HepG2 (cell line): ENCODE measurements around the gene MCAT. TPM values are rescaled to one million over a fixed set of nuclear protein-coding genes. Genes with fewer than 3 reads are reported as not detected.
A peak's percentile ranks its signal among the peaks of the same experiment; 100 is the strongest.

Source experiments
- PRPF4 ChIP-seq: fragments of 200-400 bp; formaldehyde crosslinking; IDR thresholded peaks from 2 replicates; pipeline ENCODE4 v1.6.1; 2016; ENCODE audit warnings: low read length, low read depth; ENCODE audit not compliant: poor library complexity, severe bottlenecking
- SMAD1 ChIP-seq: sonication (generic); formaldehyde crosslinking; IDR thresholded peaks from 2 replicates; pipeline ENCODE4 v1.4.0; 2020; ENCODE audit warnings: missing genetic modification reagents, low read depth, mild to moderate bottlenecking, borderline replicate concordance
- WIZ ChIP-seq: sonication (generic); formaldehyde crosslinking; IDR thresholded peaks from 2 replicates; pipeline ENCODE4 v1.5.1; 2020; ENCODE audit warnings: mild to moderate bottlenecking, missing genetic modification reagents
- ZBTB38 ChIP-seq: sonication (generic); formaldehyde crosslinking; IDR thresholded peaks from 2 replicates; pipeline ENCODE4 v1.5.1; 2020; ENCODE audit warnings: mild to moderate bottlenecking, missing genetic modification reagents
- ZC3H4 ChIP-seq: sonication (generic); formaldehyde crosslinking; IDR thresholded peaks from 2 replicates; pipeline ENCODE4 v1.4.0; 2020; ENCODE audit warnings: missing genetic modification reagents, borderline replicate concordance
- ZNF253 ChIP-seq: sonication (generic); formaldehyde crosslinking; IDR thresholded peaks from 2 replicates; pipeline ENCODE4 v1.8.0; 2022; ENCODE audit warnings: mild to moderate bottlenecking, missing genetic modification reagents, borderline replicate concordance
- ZNF7 ChIP-seq: IDR thresholded peaks from 2 replicates; pipeline ENCODE4 v1.6.1; 2016; ENCODE audit warnings: missing biosample characterization, missing genetic modification reagents
- ZNF737 ChIP-seq: sonication (generic); formaldehyde crosslinking; IDR thresholded peaks from 2 replicates; pipeline ENCODE4 v1.5.0; 2020; ENCODE audit warnings: missing genetic modification reagents, mild to moderate bottlenecking, borderline replicate concordance
- ZZZ3 ChIP-seq: sonication (generic); formaldehyde crosslinking; IDR thresholded peaks from 2 replicates; pipeline ENCODE4 v1.4.0; 2020; ENCODE audit warnings: missing genetic modification reagents, mild to moderate bottlenecking, borderline replicate concordance
- polyA plus RNA-seq, 8 experiments: library from polyadenylated mRNA; depleted of rRNA in 3 of 8; stranded (reverse) in 7 of 8; unstranded in 1 of 8; fragments of >200 nt; fragmentation: Illumina TruSeq in 4 of 8; extraction: Trizol in 4 of 8; gene quantifications; 2 replicates each; pipeline versions ENCODE4 v1.2.1 to v1.2.3, GENCODE V29; 2011 to 2016; ENCODE audit warnings: low read depth in 4 of 8, missing spikeins in 1 of 8, mixed read lengths in 1 of 8; ENCODE audit not compliant: insufficient read depth in 1 of 8
- total RNA-seq, 5 experiments: library from RNA; depleted of rRNA; stranded (reverse); fragments of >200 nt; fragmentation: Illumina TruSeq; extraction: Trizol; gene quantifications; 2 replicates each; pipeline ENCODE4 v1.2.3, GENCODE V29; 2016; ENCODE audit warnings: low read depth in 1 of 5
- TF ChIP-seq, protein P1 (sequence below): sonication (generic); formaldehyde crosslinking; IDR thresholded peaks from 2 replicates; pipeline ENCODE4 v1.4.0; 2020; ENCODE audit warnings: missing genetic modification reagents
- TF ChIP-seq, protein P2 (sequence below): sonication (generic); formaldehyde crosslinking; IDR thresholded peaks from 2 replicates; pipeline ENCODE4 v1.4.0; 2020; ENCODE audit warnings: missing genetic modification reagents
- TF ChIP-seq, protein P3 (sequence below): sonication (generic); formaldehyde crosslinking; IDR thresholded peaks from 2 replicates; pipeline ENCODE4 v1.8.0; 2022; ENCODE audit warnings: missing genetic modification reagents, mild to moderate bottlenecking, moderate library complexity, borderline replicate concordance
- TF ChIP-seq, protein P4 (sequence below): sonication (generic); formaldehyde crosslinking; IDR thresholded peaks from 2 replicates; pipeline ENCODE4 v1.8.0; 2022; ENCODE audit warnings: missing genetic modification reagents, mild to moderate bottlenecking, inconsistent platforms, borderline replicate concordance

MCAT gene
- total and polyA plus RNA-seq, 2 of the 13 experiments (the other 11 are each of a cell fraction or from before 2014, with no cell fraction given) = 9.3 to 16.7 TPM

DNA sequence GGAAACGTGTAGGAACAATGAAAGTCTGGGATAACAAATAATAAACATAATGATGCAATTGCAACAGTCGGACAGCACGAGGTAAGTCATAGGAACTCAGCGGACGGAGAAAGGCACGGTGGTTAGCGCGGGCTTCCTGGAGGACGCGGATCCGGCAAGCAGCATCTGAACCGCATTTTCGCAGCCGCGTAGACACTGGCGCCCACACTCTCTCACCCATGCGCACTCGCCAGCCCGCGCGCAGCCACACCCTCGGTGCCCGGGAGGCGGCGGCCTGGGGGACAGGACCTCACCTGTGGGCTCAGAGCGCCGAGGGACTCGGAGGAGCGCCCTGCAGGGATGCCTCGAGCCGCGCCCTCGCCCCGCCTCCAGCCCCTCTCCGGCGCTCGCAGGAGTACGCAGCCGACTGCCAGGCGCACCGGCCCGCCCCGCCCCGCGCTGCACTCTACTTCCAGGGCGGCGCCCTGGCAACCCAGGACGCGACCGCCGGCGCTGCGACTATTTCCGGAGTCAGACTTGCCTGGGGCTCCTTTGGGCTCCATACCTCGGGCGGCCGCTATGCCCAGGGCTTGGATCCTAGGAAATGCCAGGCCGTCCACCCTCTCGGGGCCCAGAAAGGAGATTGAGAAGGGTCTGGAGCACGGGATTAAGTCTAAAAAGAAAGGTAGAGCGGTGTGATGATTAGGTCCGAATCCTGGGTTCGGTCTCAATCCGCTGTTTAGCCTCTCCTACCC is 54.0 kb downstream of the MCAT start, which contains the start of gene TTLL1 (continued):
- TF ChIP-seq, protein P1, sequence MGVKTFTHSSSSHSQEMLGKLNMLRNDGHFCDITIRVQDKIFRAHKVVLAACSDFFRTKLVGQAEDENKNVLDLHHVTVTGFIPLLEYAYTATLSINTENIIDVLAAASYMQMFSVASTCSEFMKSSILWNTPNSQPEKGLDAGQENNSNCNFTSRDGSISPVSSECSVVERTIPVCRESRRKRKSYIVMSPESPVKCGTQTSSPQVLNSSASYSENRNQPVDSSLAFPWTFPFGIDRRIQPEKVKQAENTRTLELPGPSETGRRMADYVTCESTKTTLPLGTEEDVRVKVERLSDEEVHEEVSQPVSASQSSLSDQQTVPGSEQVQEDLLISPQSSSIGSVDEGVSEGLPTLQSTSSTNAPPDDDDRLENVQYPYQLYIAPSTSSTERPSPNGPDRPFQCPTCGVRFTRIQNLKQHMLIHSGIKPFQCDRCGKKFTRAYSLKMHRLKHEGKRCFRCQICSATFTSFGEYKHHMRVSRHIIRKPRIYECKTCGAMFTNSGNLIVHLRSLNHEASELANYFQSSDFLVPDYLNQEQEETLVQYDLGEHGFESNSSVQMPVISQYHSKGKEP (CRISPR knock-in tag) = no peak
- TF ChIP-seq, protein P2, sequence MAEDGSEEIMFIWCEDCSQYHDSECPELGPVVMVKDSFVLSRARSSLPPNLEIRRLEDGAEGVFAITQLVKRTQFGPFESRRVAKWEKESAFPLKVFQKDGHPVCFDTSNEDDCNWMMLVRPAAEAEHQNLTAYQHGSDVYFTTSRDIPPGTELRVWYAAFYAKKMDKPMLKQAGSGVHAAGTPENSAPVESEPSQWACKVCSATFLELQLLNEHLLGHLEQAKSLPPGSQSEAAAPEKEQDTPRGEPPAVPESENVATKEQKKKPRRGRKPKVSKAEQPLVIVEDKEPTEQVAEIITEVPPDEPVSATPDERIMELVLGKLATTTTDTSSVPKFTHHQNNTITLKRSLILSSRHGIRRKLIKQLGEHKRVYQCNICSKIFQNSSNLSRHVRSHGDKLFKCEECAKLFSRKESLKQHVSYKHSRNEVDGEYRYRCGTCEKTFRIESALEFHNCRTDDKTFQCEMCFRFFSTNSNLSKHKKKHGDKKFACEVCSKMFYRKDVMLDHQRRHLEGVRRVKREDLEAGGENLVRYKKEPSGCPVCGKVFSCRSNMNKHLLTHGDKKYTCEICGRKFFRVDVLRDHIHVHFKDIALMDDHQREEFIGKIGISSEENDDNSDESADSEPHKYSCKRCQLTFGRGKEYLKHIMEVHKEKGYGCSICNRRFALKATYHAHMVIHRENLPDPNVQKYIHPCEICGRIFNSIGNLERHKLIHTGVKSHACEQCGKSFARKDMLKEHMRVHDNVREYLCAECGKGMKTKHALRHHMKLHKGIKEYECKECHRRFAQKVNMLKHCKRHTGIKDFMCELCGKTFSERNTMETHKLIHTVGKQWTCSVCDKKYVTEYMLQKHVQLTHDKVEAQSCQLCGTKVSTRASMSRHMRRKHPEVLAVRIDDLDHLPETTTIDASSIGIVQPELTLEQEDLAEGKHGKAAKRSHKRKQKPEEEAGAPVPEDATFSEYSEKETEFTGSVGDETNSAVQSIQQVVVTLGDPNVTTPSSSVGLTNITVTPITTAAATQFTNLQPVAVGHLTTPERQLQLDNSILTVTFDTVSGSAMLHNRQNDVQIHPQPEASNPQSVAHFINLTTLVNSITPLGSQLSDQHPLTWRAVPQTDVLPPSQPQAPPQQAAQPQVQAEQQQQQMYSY (CRISPR knock-in tag) = no peak
- no peak; the same call in 1 of the 2 replicates for TF ChIP-seq ZBTB38 (CRISPR knock-in tag)
- TF ChIP-seq ZNF253 (CRISPR knock-in tag) = no peak
- no peak for TF ChIP-seq SMAD1
- TF ChIP-seq, protein P3, sequence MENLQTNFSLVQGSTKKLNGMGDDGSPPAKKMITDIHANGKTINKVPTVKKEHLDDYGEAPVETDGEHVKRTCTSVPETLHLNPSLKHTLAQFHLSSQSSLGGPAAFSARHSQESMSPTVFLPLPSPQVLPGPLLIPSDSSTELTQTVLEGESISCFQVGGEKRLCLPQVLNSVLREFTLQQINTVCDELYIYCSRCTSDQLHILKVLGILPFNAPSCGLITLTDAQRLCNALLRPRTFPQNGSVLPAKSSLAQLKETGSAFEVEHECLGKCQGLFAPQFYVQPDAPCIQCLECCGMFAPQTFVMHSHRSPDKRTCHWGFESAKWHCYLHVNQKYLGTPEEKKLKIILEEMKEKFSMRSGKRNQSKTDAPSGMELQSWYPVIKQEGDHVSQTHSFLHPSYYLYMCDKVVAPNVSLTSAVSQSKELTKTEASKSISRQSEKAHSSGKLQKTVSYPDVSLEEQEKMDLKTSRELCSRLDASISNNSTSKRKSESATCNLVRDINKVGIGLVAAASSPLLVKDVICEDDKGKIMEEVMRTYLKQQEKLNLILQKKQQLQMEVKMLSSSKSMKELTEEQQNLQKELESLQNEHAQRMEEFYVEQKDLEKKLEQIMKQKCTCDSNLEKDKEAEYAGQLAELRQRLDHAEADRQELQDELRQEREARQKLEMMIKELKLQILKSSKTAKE = no peak
- TF ChIP-seq PRPF4 = no peak
- TF ChIP-seq, protein P4, sequence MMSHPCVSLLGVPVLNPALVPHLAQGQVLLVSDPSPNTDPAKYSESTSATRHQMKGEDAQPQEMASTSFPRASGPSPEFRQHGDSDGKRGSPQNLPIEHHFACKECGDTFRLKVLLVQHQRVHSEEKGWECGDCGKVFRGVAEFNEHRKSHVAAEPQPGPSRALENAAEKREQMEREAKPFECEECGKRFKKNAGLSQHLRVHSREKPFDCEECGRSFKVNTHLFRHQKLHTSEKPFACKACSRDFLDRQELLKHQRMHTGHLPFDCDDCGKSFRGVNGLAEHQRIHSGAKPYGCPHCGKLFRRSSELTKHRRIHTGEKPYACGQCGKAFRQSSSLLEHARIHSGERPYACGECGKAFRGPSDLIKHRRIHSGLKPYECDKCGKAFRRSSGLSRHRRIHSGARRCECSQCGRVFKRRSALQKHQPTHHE = 0 out of 2 replicates have a peak, but pooled peaks have one; percentile 59
- TF ChIP-seq ZNF737 (CRISPR knock-in tag) = no peak
- TF ChIP-seq ZC3H4 (CRISPR knock-in tag) = no peak
- TF ChIP-seq WIZ (CRISPR knock-in tag) = no peak
- no peak for TF ChIP-seq ZZZ3
- TF ChIP-seq ZNF7 (CRISPR knock-in tag) = no peak
